Stimulated activated CD8-positive, alpha-beta memory T cell treated with anti-CD3 and anti-CD28 coated beads, Interleukin-7, amount 100 ng/mL, for 24 hours (primary cell): Measurements from ENCODE around the gene OTP.

Experiments
- DNase-seq: peaks from one replicate; pipeline ENCODE4 v3.0.0-alpha.2; 2020; ENCODE audit warnings: low read depth

Gene OTP

DNA sequence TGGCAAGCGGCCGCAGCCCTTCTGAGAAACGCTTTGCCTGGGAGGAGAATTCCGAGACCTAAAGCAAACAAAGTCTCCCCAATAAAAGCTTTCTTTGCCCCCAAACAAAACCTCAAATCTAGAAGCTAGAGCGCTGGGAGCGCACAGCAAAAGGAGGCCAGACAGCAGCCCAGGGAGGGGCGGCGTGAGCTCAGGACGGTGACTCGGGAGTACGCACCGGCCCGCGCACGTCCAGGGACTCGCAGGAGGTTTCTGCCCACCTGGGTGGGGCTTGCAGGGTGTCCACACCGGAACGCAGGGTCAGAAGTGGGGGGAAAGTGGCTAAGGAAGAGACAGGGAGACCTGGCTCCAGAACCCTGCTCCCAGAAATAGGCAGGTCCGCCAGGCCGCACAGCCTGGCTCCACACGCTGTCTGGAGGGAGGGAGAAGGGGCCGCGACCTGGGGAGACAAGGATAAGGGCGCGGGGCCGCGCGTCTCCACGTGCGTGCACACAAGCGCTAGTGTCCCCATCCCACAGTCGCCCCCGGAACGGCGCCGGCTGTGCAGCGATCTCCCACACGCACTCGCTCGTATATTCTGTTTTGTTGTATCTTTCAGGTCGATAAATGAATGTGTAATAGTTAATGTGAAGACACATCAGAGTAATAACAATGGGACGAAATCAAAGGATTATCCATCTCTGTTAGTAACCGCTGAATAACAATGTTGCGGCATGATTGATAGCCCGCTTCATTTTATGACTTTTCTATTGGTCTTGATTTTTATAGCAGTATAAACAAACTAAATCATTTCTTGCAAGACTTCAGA lies 2.3 kb upstream of the OTP start:
- DNase-seq: no peak

- no peak for DNase-seq
Measured at GRCh38 chr5:77638763-77639671, 504 bp upstream of the OTP start.

- DNase-seq: no peak
Measured at GRCh38 chr5:77637170-77637997, 1.1 kb downstream of the OTP start.

DNA sequence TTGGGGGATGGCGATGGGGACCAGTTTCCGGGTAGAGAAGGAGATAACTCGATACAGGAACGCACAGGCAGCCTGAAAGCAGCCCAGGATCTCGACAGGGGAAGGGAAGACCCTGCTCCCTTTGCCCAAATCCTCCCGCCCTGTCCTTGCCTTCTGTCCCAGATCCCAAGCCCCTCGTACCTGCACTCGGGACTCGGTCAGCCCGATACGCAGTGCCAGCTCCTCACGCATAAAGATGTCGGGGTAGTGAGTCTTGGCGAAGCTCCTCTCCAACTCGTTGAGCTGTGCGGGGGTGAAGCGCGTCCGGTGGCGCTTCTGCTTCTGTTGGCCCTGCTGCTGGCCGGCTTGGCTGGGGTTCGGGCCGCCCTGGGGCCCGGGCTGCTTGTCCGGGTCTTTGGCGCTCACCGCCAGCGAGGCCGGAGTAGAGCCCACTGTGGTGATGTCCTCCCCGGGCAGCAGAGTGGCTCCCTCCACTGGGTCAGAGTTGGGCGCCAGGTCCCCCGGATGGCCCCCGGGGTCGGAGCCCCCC lies 1.8 kb downstream of the OTP start:
- no peak for DNase-seq

DNA sequence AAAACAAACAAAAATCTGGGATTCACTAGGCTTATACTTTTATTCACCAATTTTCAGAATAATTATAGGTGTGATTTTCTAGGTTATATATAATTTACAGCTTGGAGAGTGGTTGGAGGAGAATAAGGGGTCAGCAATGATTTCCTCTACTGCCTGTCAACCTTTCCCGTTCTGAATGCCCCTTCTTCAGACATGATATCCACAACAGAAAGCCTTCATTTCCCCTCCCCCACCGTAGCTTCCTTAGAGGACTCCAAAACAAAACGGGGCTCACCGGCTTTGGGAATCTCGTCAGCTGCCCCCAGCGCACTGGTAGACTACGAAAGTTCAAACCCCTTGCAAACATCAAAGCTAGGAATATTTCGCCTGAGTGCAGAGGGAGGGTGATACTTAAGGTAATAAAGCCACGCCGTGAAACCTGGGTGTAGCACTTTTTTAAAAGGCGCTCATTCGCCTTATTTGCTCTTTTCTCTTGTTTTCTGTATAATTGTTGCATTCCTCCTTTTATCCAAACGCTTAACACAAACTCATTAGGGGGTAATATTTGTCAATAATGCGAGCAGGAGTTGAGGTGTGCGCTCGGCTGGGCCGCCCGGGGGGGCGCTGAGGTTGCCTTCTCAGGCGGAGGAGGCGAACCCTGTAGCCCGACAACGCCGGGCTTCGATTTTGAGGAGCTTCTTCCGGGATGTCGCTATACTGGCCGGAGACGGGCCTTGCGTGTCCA lies 2.4 kb downstream of the OTP start:
- no peak for DNase-seq

GRCh38 chr5:77635067-77635916 lies 3.2 kb downstream of the OTP start:
- no peak for DNase-seq

DNA sequence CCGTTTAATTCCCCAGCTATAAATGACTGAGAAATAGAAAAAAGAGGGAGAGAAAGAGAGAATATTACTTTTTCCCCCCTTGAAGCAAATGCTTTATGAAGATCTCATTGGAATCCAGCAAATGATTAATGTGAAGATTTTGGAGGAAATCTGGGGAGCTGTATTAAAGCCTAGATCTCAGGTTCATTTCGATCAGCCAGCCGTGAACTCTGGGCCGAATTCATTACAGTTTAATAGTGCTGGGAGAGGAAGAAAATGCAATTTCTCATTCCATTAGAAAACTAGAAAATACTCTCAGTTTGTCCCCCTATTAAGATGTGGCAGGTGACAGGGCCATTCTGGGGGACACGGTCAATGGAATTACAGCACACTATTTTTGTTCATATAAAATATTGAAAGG lies 4.8 kb downstream of the OTP start:
- DNase-seq: no peak

DNA sequence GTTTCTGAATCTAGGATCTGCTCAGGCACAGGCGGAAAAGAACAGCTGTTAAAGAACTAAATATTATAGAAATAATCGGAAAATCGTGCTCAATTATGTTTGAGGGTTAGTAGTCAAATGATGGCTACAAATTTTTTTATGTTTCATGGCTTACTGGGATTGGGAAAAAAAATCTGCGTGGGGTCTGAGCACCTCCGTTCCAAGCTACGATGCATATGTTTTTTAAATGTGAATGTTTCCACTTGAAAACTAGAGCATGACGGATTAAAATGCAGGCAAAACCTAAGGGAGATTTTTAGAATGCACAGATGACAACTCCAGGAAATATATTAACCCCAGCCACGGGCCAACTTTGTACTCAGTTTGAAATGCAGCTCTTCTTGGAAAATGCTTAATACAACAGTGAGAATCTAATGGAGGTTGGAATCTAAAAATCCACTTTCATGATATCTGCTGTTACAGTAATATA lies 5.3 kb downstream of the OTP start:
- DNase-seq: no peak

DNA sequence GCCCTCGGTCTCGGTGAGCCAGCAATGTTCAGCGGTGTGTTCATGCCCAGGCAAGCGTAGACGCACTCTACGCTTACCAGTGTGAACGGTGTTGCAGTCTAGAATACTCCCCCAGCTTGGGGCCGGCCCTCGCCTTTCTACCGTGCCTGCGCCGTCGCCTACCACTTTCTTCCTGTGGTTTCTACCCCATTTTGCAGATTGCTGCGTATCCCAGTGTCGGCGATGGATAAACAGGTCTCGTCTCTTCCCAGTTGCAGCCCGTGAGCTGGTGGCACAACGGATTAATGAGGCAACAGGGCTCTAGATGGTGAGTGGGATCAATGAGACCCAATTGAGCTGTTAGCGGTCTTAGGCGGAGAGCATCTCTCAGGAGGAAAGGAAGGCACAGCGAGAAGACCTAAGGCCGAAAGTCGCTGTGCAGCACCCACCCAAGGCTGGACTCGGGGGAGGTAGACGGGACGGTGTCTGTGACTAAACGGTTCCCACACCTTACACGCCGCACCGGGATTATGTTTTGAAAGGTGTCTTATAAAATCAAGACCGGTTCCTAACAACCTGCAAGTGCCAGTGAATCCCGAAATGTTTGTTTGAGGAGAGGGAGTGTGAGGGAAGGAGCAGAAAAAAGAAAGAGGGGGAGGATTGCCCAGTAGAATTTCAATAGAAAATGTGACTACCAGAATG lies 5.8 kb downstream of the OTP start:
- no peak for DNase-seq

- no peak for DNase-seq
Measured at GRCh38 chr5:77630114-77630680, 8.3 kb downstream of the OTP start.

- no peak for DNase-seq
Measured at GRCh38 chr5:77629509-77630113, 8.9 kb downstream of the OTP start.

GRCh38 chr5:77628840-77629508 lies 9.5 kb downstream of the OTP start:
- no peak for DNase-seq

- no peak for DNase-seq
Measured at GRCh38 chr5:77627869-77628674, 10.4 kb downstream of the OTP start.

GRCh38 chr5:77623203-77623740 lies 15.2 kb downstream of the OTP start:
- no peak for DNase-seq

DNA sequence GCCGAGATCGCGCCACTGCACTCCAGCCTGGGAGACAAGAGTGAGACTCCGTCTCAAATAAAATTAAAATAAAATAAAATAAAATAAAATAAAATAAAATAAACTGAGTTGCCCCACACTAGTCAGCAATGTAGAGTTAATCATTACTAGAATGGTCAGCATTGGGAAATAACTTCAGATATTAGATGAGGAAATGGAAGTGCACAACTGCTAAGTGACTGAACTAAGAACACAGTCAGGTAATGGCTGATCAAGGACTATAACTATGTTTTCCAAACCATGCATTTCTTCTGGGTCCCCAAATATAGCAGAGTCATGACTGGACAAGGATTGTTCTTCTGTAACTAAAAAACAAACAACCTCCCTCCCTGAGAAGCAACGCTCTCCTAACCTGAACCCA lies 17.1 kb downstream of the OTP start:
- DNase-seq: no peak

DNA sequence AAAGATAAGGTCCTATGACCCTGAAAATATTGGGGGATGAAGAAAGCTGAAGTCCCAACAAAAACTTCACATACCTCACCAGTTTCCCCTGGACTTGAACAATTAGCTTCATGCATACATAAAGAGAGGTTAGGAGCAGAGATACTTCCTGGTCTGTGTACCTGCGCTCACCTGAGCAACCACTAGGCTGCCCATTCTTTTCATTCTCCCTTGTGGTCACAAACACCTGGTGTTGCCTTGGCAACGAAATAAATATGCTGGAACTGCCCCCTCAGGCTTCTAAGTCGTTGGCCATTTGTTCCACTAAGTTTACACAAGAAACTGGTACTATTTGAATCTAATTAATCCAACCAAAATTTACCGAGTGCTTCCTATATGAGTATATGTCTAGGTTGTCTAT lies 18.1 kb downstream of the OTP start:
- no peak for DNase-seq

GRCh38 chr5:77616920-77617319 lies 21.6 kb downstream of the OTP start:
- no peak for DNase-seq
